B cell (primary cell): ENCODE measurements around the gene LRP2. TPM values are rescaled to one million over a fixed set of nuclear protein-coding genes. Genes with fewer than 3 reads are reported as not detected.

Experiments used
- ATAC-seq: fragments of 200-7000 bp; cut with Tn5 transposase; one replicate; pipeline ENCODE4 v1.10.0; 2021; ENCODE audit warnings: low read depth, mild to moderate bottlenecking, moderate number of reproducible peaks, moderate library complexity
- CTCF ChIA-PET: fragments of 350-600 bp; sonication (Branson Sonifier 250); formaldehyde crosslinking; loops from one replicate; lab custom pipeline; 2021; ENCODE audit warnings: antibody characterized with exemption, inconsistent platforms; lab: Charles Lee
- POLR2A ChIA-PET: fragments of 350-600 bp; sonication (Branson Sonifier 250); formaldehyde crosslinking; loops from one replicate; lab custom pipeline; 2021; ENCODE audit warnings: antibody characterized with exemption; lab: Charles Lee
- DNase-seq: peaks from one replicate; pipeline ENCODE4 v3.0.0; 2013
- H2AFZ ChIP-seq: 2 replicates; pipeline ENCODE4 v1.6.1; 2012; ENCODE audit warnings: mild to moderate bottlenecking, low read depth, low read length; ENCODE audit not compliant: insufficient read depth, poor library complexity, severe bottlenecking
- H3K27ac ChIP-seq, 2 donors: 1 replicate in 1 of 2; 2 replicates in 1 of 2; pipeline ENCODE4 v1.5.1; 2012 to 2013; ENCODE audit warnings: low read length in 2 of 2, mild to moderate bottlenecking in 2 of 2, moderate library complexity in 1 of 2
- H3K27me3 ChIP-seq, 4 experiments: fragments of 200-600 bp in 1 of 4; sonication (generic) in 1 of 4; replicated peaks in 1 of 4; 1 replicate in 2 of 4; 2 replicates in 2 of 4; pipeline versions ENCODE4 v1.6.1 to v1.7.0; 2013 to 2016; ENCODE audit warnings: low read length in 3 of 4, mild to moderate bottlenecking in 2 of 4, mixed read lengths in 1 of 4, moderate library complexity in 1 of 4; ENCODE audit not compliant: insufficient read depth in 4 of 4, control insufficient read depth in 3 of 4; ENCODE audit errors: control extremely low read depth in 1 of 4
- H3K36me3 ChIP-seq, 2 experiments: replicated peaks in 1 of 2; 1 replicate in 1 of 2; 2 replicates in 1 of 2; pipeline versions ENCODE4 v1.6.1 to v1.7.1; 2013; ENCODE audit warnings: low read length in 1 of 2; ENCODE audit not compliant: insufficient read depth in 2 of 2, control insufficient read depth in 1 of 2; ENCODE audit errors: control extremely low read depth in 1 of 2, extremely low read depth in 1 of 2
- H3K4me1 ChIP-seq, 2 donors: fragments of 200-600 bp in 1 of 2; sonication (generic) in 1 of 2; 1 replicate in 1 of 2; 2 replicates in 1 of 2; pipeline versions ENCODE4 v1.5.1 to v1.6.1; 2013 to 2017; ENCODE audit warnings: low read length in 2 of 2; ENCODE audit not compliant: control insufficient read depth in 2 of 2, insufficient read depth in 2 of 2
- H3K4me2 ChIP-seq: replicated peaks from 2 replicates; pipeline ENCODE3; 2012; ENCODE audit warnings: mild to moderate bottlenecking, low read depth, low read length; ENCODE audit not compliant: poor library complexity, severe bottlenecking
- H3K4me3 ChIP-seq, 5 experiments: fragments of 200-600 bp in 1 of 5; sonication (generic) in 1 of 5; 1 replicate in 3 of 5; 2 replicates in 2 of 5; pipeline versions ENCODE4 v1.5.1 to v1.7.0; 2011 to 2016; ENCODE audit warnings: low read length in 4 of 5, mild to moderate bottlenecking in 4 of 5, low read depth in 2 of 5, control low read depth in 1 of 5, moderate library complexity in 1 of 5; ENCODE audit not compliant: insufficient read depth in 1 of 5; ENCODE audit errors: control extremely low read depth in 1 of 5, extremely low read depth in 1 of 5
- H3K79me2 ChIP-seq: fragments of 200-600 bp; sonication (generic); one replicate; pipeline ENCODE4 v1.6.0; 2016; ENCODE audit warnings: low read length; ENCODE audit not compliant: control insufficient read depth, insufficient read depth
- H3K9ac ChIP-seq: fragments of 200-600 bp; sonication (generic); 2 replicates; pipeline ENCODE4 v1.6.1; 2017; ENCODE audit warnings: mild to moderate bottlenecking, low read length, moderate library complexity
- H3K9me3 ChIP-seq, 3 donors: one replicate each; pipeline versions ENCODE4 v1.6.1 to v1.7.1; 2013; ENCODE audit warnings: low read length in 2 of 3; ENCODE audit not compliant: control insufficient read depth in 2 of 3, insufficient read depth in 1 of 3; ENCODE audit errors: control extremely low read depth in 1 of 3
- H4K20me1 ChIP-seq: 2 replicates; pipeline ENCODE4 v1.6.0; 2012; ENCODE audit warnings: mild to moderate bottlenecking, low read length; ENCODE audit not compliant: insufficient read depth, control insufficient read depth, poor library complexity, severe bottlenecking
- H3K27ac Mint-ChIP-seq: one replicate; pipeline ENCODE4 v1.8.0; 2021; ENCODE audit warnings: mixed read lengths
- H3K27me3 Mint-ChIP-seq: one replicate; pipeline ENCODE4 v1.8.0; 2021; ENCODE audit warnings: mixed read lengths
- H3K4me1 Mint-ChIP-seq: one replicate; pipeline ENCODE4 v1.8.0; 2021; ENCODE audit warnings: mixed read lengths
- H3K4me3 Mint-ChIP-seq: one replicate; pipeline ENCODE4 v1.8.0; 2021; ENCODE audit warnings: mixed read lengths
- H3K9me3 Mint-ChIP-seq: one replicate; pipeline ENCODE4 v1.8.0; 2022; ENCODE audit warnings: mixed read lengths; ENCODE audit not compliant: insufficient read depth
- CTCF ChIP-seq: fragments of 200-600 bp; IDR thresholded peaks from one replicate; pipeline ENCODE4 v1.8.0; 2022; ENCODE audit warnings: antibody characterized with exemption, mild to moderate bottlenecking
- EZH2 ChIP-seq: IDR thresholded peaks from 2 replicates; pipeline ENCODE4 v1.6.1; 2012; ENCODE audit warnings: borderline replicate concordance, low read depth, mild to moderate bottlenecking, moderate library complexity, low read length; ENCODE audit not compliant: insufficient read depth, poor library complexity, severe bottlenecking
- WGBS: methylation state at CpG from one replicate; pipeline ENCODE4 v1.1.5; 2013; ENCODE audit warnings: missing lambda C conversion rate; ENCODE audit not compliant: insufficient coverage; 5-methylcytosine and 5-hydroxymethylcytosine counted together
- intact Hi-C: fragments of 100-400 bp; cut with micrococcal nuclease; formaldehyde crosslinking; loops from one replicate; pipeline ENCODE4 v1.10.0; 2022
- polyA plus RNA-seq: library from polyadenylated mRNA; depleted of rRNA; stranded (reverse); fragments of >200 nt; gene quantifications from 2 replicates; pipeline ENCODE4 v1.2.3, GENCODE V29; 2012
- total RNA-seq, 2 donors: library from RNA; stranded (reverse); fragments of 120-200 nt in 1 of 2; gene quantifications; 1 replicate in 1 of 2; 2 replicates in 1 of 2; pipeline versions ENCODE4 v1.2.3 to v1.2.4, GENCODE V29; 2013 to 2022

Gene LRP2
- total and polyA plus RNA-seq, 2 donors (not counting 1 experiment from before 2014, with no cell fraction given): not detected

GRCh38 chr2:169095621-169096105 is 266.7 kb downstream of the LRP2 start:
- no peak overlapping the region for H3K27ac Mint-ChIP-seq
- H3K4me3 Mint-ChIP-seq: no peak overlapping the region

More at GRCh38 chr2:169095621-169096105, 266.7 kb downstream of the LRP2 start:
- Histone ChIP-seq H3K27ac (no peak overlapping the region), H3K4me2 (peak overlapping the region; percentile 8), H3K27me3 (no peaks in the 10 kb centered on the region), H3K36me3 (no peaks in the 10 kb centered on the region), H3K9ac (no peak overlapping the region), H4K20me1 (no peaks in the 10 kb centered on the region), H3K4me3 (no peak overlapping the region), H2AFZ (no peak overlapping the region), H3K79me2 (no peaks in the 10 kb centered on the region), H3K4me1 (peaks cover 18 to 19% of the 10 kb centered on the region in 2 donors), H3K9me3 (peaks cover 0 to 9% (median 8%) of the 10 kb centered on the region in 3 donors)
- H3K9me3 Mint-ChIP-seq: peaks cover 9% of the 10 kb centered on the region
- H3K27me3 Mint-ChIP-seq: no peaks in the 10 kb centered on the region
- DNase-seq: no peak
- CTCF ChIA-PET: interaction anchor here (0.6 to 8.1 kb wide), 2 partner anchors 14 to 386 kb away, joined by 4 to 38 read pairs; no protein-coding TSS in a partner anchor
- POLR2A ChIA-PET: no interaction called here
- no peak for ATAC-seq
- intact Hi-C loops: no loop called here
- WGBS: 14% methylated on average over 1 of the region's 5 CpGs
- peaks cover 28% of the 10 kb centered on the region for H3K4me1 Mint-ChIP-seq
- no peak for TF ChIP-seq CTCF
- no peak for TF ChIP-seq EZH2
